Tibial nerve (tissue), 4 donors: ENCODE results near the gene EEA1.

Experiments used
- EP300 ChIP-seq, 2 donors: sonication (generic); formaldehyde crosslinking; IDR thresholded peaks; one replicate each; pipeline ENCODE4 v1.6.1; 2017; ENCODE audit warnings: antibody characterized with exemption in 2 of 2, mild to moderate bottlenecking in 1 of 2
- POLR2A ChIP-seq, 2 donors: fragments of 450-650 bp; IDR thresholded peaks; one replicate each; pipeline ENCODE4 v1.6.1; 2017; ENCODE audit warnings: antibody characterized with exemption in 2 of 2, mild to moderate bottlenecking in 2 of 2, moderate library complexity in 2 of 2
- TF ChIP-seq, protein P1 (sequence below), 5 experiments: fragments of 200-600 bp in 3 of 5; fragments of 450-650 bp in 2 of 5; sonication (generic) in 3 of 5; IDR thresholded peaks; one replicate each; pipeline ENCODE4 v1.5.1; 2016 to 2019; ENCODE audit warnings: antibody characterized with exemption in 5 of 5, mild to moderate bottlenecking in 3 of 5, moderate library complexity in 2 of 5

DNA sequence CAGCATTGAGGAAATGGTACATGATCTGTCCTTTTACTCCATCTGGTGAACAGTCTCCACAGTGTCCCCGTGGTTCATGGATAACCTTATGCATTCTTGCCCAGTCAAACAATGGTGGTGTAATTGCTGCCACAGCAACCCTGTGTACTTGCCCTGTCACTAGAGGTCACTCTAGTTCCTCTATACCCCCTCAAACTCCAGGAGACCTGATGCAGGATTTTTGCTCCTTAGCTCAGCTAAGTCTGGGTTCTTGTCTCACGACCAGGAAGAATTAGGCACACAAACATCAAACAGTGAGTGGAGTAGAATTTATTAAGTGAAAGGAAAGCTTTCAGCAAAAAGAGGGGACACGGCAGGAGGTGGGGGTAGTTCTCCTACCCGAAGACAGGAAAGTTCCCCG lies 24.7 kb upstream of the EEA1 start:
- TF ChIP-seq, protein P1, sequence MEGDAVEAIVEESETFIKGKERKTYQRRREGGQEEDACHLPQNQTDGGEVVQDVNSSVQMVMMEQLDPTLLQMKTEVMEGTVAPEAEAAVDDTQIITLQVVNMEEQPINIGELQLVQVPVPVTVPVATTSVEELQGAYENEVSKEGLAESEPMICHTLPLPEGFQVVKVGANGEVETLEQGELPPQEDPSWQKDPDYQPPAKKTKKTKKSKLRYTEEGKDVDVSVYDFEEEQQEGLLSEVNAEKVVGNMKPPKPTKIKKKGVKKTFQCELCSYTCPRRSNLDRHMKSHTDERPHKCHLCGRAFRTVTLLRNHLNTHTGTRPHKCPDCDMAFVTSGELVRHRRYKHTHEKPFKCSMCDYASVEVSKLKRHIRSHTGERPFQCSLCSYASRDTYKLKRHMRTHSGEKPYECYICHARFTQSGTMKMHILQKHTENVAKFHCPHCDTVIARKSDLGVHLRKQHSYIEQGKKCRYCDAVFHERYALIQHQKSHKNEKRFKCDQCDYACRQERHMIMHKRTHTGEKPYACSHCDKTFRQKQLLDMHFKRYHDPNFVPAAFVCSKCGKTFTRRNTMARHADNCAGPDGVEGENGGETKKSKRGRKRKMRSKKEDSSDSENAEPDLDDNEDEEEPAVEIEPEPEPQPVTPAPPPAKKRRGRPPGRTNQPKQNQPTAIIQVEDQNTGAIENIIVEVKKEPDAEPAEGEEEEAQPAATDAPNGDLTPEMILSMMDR (IDR thresholded peaks at IDR 0.05) = no peak
- TF ChIP-seq POLR2A (IDR thresholded peaks at IDR 0.05) (no peak), EP300 (IDR thresholded peaks at IDR 0.05) (no peak)
